PC-3 (cell line): Measurements from ENCODE around the gene RALGAPA1. TPM values are rescaled to one million over a fixed set of nuclear protein-coding genes. Genes with fewer than 3 reads are reported as not detected.

ENCODE experiments used
- ATAC-seq: fragments of 200-7000 bp; cut with Tn5 transposase; 2 replicates; pipeline ENCODE4 v1.9.1; 2020; ENCODE audit warnings: mild to moderate bottlenecking, moderate library complexity
- BruUV-seq: library from RNA; stranded (reverse); fragments of 400-500 nt; replicated peaks from 2 replicates; lab custom pipeline; 2021; lab: Mats Ljungman, UMichigan
- CTCF ChIA-PET: fragments of 300-600 bp; sonication (Branson Sonifier 250); formaldehyde crosslinking; loops from one replicate; lab custom pipeline; 2022; ENCODE audit warnings: antibody characterized with exemption; lab: Charles Lee
- POLR2A ChIA-PET: fragments of 300-600 bp; sonication (Branson Sonifier 250); formaldehyde crosslinking; loops from one replicate; lab custom pipeline; 2022; ENCODE audit warnings: antibody characterized with exemption; ENCODE audit not compliant: unreplicated experiment; lab: Charles Lee
- DNase-seq: peaks from one replicate; pipeline ENCODE4 v3.0.0-alpha.2; 2015
- H2AFZ ChIP-seq: fragments of 300-600 bp; sonication (generic); 2 replicates; pipeline ENCODE4 v1.6.0; 2016; ENCODE audit warnings: antibody characterized with exemption, low read length
- H3F3A ChIP-seq: fragments of 300-600 bp; sonication (generic); one replicate; pipeline ENCODE4 v1.6.0; 2017; ENCODE audit warnings: antibody characterized with exemption, low read length, control low read depth, mild to moderate bottlenecking; ENCODE audit not compliant: unreplicated experiment
- H3K27ac ChIP-seq: fragments of 300-600 bp; sonication (generic); 2 replicates; pipeline ENCODE4 v1.5.1; 2016; ENCODE audit warnings: mild to moderate bottlenecking, low read length
- H3K27me3 ChIP-seq: fragments of 300-600 bp; sonication (generic); 2 replicates; pipeline ENCODE4 v1.6.1; 2016; ENCODE audit warnings: low read length, mixed read lengths
- H3K36me3 ChIP-seq: fragments of 300-600 bp; sonication (generic); 2 replicates; pipeline ENCODE4 v1.6.1; 2016; ENCODE audit warnings: low read depth, mixed run types, low read length, mixed read lengths
- H3K4me1 ChIP-seq: fragments of 300-600 bp; sonication (generic); 2 replicates; pipeline ENCODE4 v1.5.1; 2016; ENCODE audit warnings: low read length; ENCODE audit not compliant: insufficient read depth
- H3K4me2 ChIP-seq: fragments of 300-600 bp; sonication (generic); 2 replicates; pipeline ENCODE4 v1.6.0; 2016; ENCODE audit warnings: low read length
- H3K4me3 ChIP-seq: fragments of 300-600 bp; sonication (generic); 2 replicates; pipeline ENCODE4 v1.5.1; 2016; ENCODE audit warnings: mild to moderate bottlenecking, low read length, mixed read lengths
- H3K79me2 ChIP-seq: fragments of 300-600 bp; sonication (generic); 2 replicates; pipeline ENCODE4 v1.6.1; 2017; ENCODE audit warnings: low read length, mixed read lengths
- H3K9ac ChIP-seq: fragments of 300-600 bp; sonication (generic); 2 replicates; pipeline ENCODE4 v1.6.0; 2016; ENCODE audit warnings: mild to moderate bottlenecking, low read length
- H3K9me2 ChIP-seq: fragments of 300-600 bp; sonication (generic); replicated peaks from 2 replicates; pipeline ENCODE4 v1.6.1; 2016; ENCODE audit warnings: mixed run types, low read length, mixed read lengths
- H3K9me3 ChIP-seq: fragments of 300-600 bp; sonication (generic); 2 replicates; pipeline ENCODE4 v1.6.1; 2016; ENCODE audit warnings: low read length, mixed read lengths
- H4K20me1 ChIP-seq: fragments of 300-600 bp; sonication (generic); 2 replicates; pipeline ENCODE4 v1.6.1; 2016; ENCODE audit warnings: low read length, mixed read lengths
- EZH2 ChIP-seq: fragments of 300-600 bp; sonication (generic); IDR thresholded peaks from one replicate; pipeline ENCODE4 v1.6.1; 2017; ENCODE audit warnings: antibody characterized with exemption, mild to moderate bottlenecking, low read length; ENCODE audit not compliant: unreplicated experiment
- EZH2phosphoT487 ChIP-seq: fragments of 300-600 bp; sonication (generic); IDR thresholded peaks from 2 replicates; pipeline ENCODE4 v1.6.1; 2018; ENCODE audit warnings: mild to moderate bottlenecking, antibody characterized with exemption, low read length, borderline replicate concordance
- intact Hi-C: fragments of 100-400 bp; cut with micrococcal nuclease; formaldehyde crosslinking; loops from 2 replicates; pipeline ENCODE4 v1.9.0; 2023
- total RNA-seq: library from RNA; depleted of rRNA; stranded (reverse); fragments of >200 nt; gene quantifications from 2 replicates; pipeline ENCODE4 v1.2.3, GENCODE V29; 2014
- TF ChIP-seq, protein P1 (sequence below): fragments of 300-600 bp; sonication (generic); conservative IDR thresholded peaks from 2 replicates; pipeline ENCODE4 v1.5.1; 2017; ENCODE audit warnings: antibody characterized with exemption, low read depth, mild to moderate bottlenecking, low read length

Gene RALGAPA1
- total RNA-seq, 1 experiment from 2014 or later, result 20.3 TPM

DNA sequence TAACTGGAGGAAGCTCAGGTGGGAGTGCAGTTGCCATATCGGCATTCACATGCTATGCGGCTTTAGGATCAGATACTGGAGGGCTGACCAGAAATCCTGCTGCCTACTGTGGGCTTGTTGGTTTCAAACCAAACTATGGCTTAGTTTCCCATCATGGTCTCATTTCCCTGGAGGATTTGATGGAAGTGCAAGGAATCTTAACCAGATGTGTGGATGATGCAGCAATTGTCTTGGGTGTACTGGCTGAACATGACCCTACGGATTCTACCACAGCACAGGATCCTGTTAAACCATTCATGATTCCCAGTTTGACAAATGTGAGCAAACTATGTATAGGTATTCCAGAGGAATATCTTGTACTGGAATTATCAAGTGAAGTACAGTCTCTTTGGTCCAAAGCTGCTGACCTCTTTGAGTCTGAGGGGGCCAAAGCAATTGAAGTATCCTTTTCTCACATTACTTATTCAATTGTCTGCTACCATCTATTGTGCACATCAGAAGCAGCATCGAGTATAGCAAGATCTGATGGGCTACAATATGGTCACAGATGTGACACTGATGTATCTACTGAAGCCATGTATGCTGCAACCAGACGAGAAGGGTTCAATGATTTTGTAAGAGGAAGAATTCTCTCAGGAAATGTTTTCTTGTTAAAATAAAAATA, 42.9 kb downstream of the RALGAPA1 start:
- H3K9ac ChIP-seq, result no peak overlapping the region
- ChIA-PET CTCF (no interaction called here), POLR2A (no interaction called here)
- intact Hi-C loops, result no loop called here
- TF ChIP-seq EZH2 (no peak), EZH2phosphoT487 (no peak)
- TF ChIP-seq, protein P1, sequence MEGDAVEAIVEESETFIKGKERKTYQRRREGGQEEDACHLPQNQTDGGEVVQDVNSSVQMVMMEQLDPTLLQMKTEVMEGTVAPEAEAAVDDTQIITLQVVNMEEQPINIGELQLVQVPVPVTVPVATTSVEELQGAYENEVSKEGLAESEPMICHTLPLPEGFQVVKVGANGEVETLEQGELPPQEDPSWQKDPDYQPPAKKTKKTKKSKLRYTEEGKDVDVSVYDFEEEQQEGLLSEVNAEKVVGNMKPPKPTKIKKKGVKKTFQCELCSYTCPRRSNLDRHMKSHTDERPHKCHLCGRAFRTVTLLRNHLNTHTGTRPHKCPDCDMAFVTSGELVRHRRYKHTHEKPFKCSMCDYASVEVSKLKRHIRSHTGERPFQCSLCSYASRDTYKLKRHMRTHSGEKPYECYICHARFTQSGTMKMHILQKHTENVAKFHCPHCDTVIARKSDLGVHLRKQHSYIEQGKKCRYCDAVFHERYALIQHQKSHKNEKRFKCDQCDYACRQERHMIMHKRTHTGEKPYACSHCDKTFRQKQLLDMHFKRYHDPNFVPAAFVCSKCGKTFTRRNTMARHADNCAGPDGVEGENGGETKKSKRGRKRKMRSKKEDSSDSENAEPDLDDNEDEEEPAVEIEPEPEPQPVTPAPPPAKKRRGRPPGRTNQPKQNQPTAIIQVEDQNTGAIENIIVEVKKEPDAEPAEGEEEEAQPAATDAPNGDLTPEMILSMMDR, result no peak
- H3K36me3 ChIP-seq, result no peaks in the 10 kb centered on the region
- no peaks in the 10 kb centered on the region for H3F3A ChIP-seq
- no peaks in the 10 kb centered on the region for H3K9me2 ChIP-seq
- no peak overlapping the region for H3K4me2 ChIP-seq
- H3K79me2 ChIP-seq, result no peaks in the 10 kb centered on the region
- no TSS peak for BruUV-seq
- ATAC-seq (no peak), DNase-seq (no peak)
- H3K9me3 ChIP-seq, result no peaks in the 10 kb centered on the region
- H3K4me3 ChIP-seq, result no peak overlapping the region
- H3K27ac ChIP-seq, result no peak overlapping the region
- H3K27me3 ChIP-seq, result no peaks in the 10 kb centered on the region
- H3K4me1 ChIP-seq, result no peaks in the 10 kb centered on the region
- no peak overlapping the region for H2AFZ ChIP-seq
- H4K20me1 ChIP-seq, result no peaks in the 10 kb centered on the region

DNA sequence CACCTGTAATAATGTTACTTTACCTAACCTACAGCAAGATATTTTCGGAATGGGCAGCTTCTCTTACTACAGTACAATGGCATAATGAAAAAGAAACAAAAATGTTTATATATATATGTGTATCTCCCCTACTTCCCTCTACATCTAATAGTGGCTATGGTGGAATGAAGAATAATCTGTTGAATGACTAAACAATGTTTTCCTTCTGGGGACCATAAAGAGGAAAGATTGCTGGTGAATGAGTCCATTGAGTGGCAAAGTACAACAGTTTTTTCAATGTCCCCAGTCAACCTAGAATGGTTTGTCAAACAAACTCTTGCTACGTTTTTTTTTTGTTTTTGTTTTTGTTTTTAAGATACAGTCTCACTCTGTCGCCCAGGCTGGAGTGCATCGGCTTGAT, 47.2 kb downstream of the RALGAPA1 start:
- no peaks in the 10 kb centered on the region for H3K79me2 ChIP-seq

DNA sequence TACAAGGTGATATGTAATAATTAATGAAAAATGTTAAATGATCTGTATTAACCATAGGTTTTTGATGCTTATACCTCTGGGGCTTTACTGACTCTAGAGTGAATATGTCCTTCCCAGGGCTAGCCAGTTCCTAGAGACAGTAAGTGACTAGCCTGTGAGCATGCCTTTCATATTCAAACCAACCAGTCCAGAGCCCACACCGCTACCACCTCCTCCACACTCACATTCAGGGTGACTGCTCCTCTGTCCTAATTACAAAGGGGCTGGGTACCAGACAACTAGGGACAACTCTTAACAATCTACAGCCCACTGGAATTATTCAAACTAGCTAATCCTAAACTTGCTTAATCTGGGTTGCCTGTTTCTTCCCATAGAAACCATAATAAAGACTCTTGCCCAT, 49.0 kb downstream of the RALGAPA1 start:
- BruUV-seq, result no TSS peak
- Histone ChIP-seq H3K27me3 (no peaks in the 10 kb centered on the region), H3K9me2 (no peaks in the 10 kb centered on the region), H3K4me3 (no peak overlapping the region), H3K36me3 (no peaks in the 10 kb centered on the region), H3F3A (no peaks in the 10 kb centered on the region), H3K9me3 (no peaks in the 10 kb centered on the region), H3K4me1 (no peaks in the 10 kb centered on the region), H2AFZ (no peak overlapping the region), H3K79me2 (no peaks in the 10 kb centered on the region), H4K20me1 (no peaks in the 10 kb centered on the region), H3K27ac (no peak overlapping the region), H3K9ac (no peak overlapping the region), H3K4me2 (no peak overlapping the region)
- ChIA-PET POLR2A (no interaction called here), CTCF (no interaction called here)
- TF ChIP-seq, protein P1, result no peak
- no peak for TF ChIP-seq EZH2phosphoT487
- TF ChIP-seq EZH2, result no peak
- ATAC-seq (no peak), DNase-seq (no peak)
- intact Hi-C loops, result no loop called here

More for the DNA sequence above, 47.2 kb downstream of the RALGAPA1 start:
- H3K27ac ChIP-seq, result no peak overlapping the region
- no peaks in the 10 kb centered on the region for H3K9me2 ChIP-seq
- ATAC-seq, result no peak
- H4K20me1 ChIP-seq, result no peaks in the 10 kb centered on the region
- TF ChIP-seq EZH2phosphoT487 (no peak), EZH2 (no peak)
- TF ChIP-seq, protein P1, result no peak
- no peak overlapping the region for H2AFZ ChIP-seq
- H3K4me2 ChIP-seq, result no peak overlapping the region
- intact Hi-C loops, result no loop called here
- CTCF ChIA-PET, result no interaction called here
- H3K36me3 ChIP-seq, result no peaks in the 10 kb centered on the region
- no TSS peak for BruUV-seq
- POLR2A ChIA-PET, result no interaction called here
- H3F3A ChIP-seq, result no peaks in the 10 kb centered on the region
- no peaks in the 10 kb centered on the region for H3K4me1 ChIP-seq
- no peaks in the 10 kb centered on the region for H3K9me3 ChIP-seq
- no peak overlapping the region for H3K9ac ChIP-seq
- H3K27me3 ChIP-seq, result no peaks in the 10 kb centered on the region
- no peak for DNase-seq
- H3K4me3 ChIP-seq, result no peak overlapping the region
